Subcutaneous abdominal adipose tissue (tissue), 5 donors: Measurements from ENCODE around the gene TUBG2.

ENCODE experiments used
- H3K27ac ChIP-seq: one replicate; pipeline ENCODE4 v1.7.0; 2013; ENCODE audit warnings: low read depth, mild to moderate bottlenecking, inconsistent platforms, low read length, moderate library complexity
- H3K27me3 ChIP-seq, 5 donors: one replicate each; pipeline ENCODE4 v1.7.0; 2013; ENCODE audit warnings: low read length in 5 of 5, inconsistent platforms in 1 of 5; ENCODE audit not compliant: control insufficient read depth in 5 of 5, insufficient read depth in 4 of 5
- H3K36me3 ChIP-seq, 5 donors: one replicate each; pipeline ENCODE4 v1.7.0; 2013; ENCODE audit warnings: low read length in 5 of 5; ENCODE audit not compliant: control insufficient read depth in 5 of 5, insufficient read depth in 5 of 5
- H3K4me1 ChIP-seq, 5 donors: one replicate each; pipeline ENCODE4 v1.7.0; 2013; ENCODE audit warnings: low read length in 5 of 5, mild to moderate bottlenecking in 3 of 5, moderate library complexity in 1 of 5; ENCODE audit not compliant: control insufficient read depth in 5 of 5, insufficient read depth in 5 of 5
- H3K4me3 ChIP-seq, 5 donors: one replicate each; pipeline ENCODE4 v1.7.0; 2013; ENCODE audit warnings: low read length in 5 of 5, low read depth in 1 of 5
- H3K9ac ChIP-seq, 5 donors: one replicate each; pipeline ENCODE4 v1.7.0; 2013; ENCODE audit warnings: low read length in 5 of 5, mild to moderate bottlenecking in 4 of 5, moderate library complexity in 3 of 5
- H3K9me3 ChIP-seq, 5 donors: one replicate each; pipeline ENCODE4 v1.7.0; 2013; ENCODE audit warnings: low read length in 5 of 5; ENCODE audit not compliant: control insufficient read depth in 5 of 5
- donor health status: healthy.
- donor health status: healthy.
- donor health status: healthy.
- donor health status: healthy.
- donor health status: healthy.

The TUBG2 gene

DNA sequence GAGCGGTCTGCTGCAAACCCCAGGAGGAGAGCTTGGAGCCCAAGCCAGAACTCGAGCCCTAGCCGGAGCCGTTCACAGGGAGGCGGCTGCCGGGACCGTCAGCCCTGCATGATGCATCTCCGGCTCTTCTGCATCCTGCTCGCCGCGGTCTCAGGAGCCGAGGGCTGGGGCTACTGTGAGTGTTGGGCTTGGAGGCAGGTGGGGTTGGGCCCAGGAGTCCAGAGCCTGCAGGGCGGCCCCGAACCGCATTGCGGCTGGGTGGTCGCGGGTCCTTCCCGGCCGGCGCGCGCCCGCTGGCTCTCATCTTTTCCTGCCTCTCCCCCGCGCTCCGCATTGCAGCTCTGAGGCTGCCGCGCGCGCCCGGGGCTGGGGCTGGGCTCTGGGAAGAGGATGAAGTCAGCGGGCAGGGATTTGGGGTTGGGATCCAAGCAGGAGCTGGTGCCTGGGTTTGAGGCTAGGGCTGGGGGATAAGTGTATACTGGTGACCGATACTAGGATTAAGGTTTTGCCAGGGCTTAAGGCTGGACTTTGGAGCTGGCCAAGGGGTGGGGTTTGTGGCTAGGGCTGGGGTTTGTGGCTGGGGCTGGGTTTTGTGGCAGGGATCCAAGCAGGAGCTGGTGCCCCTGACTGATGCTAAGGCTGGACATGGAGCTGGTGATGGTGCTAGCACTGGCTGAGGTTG lies 23.8 kb downstream of the TUBG2 start:
- Histone ChIP-seq H3K9ac (peak overlapping the region in 4 of 5 donors; percentile 41 to 46 (median 46)), H3K27ac (no peak overlapping the region), H3K4me3 (peak overlapping the region in 4 of 5 donors; percentile 47 to 61 (median 55)), H3K4me1 (peaks cover 2 to 55% (median 52%) of the 10 kb centered on the region in 5 donors), H3K27me3 (peaks cover 0 to 21% (median 12%) of the 10 kb centered on the region in 5 donors), H3K9me3 (no peaks in the 10 kb centered on the region), H3K36me3 (peaks cover 0 to 20% (median 4%) of the 10 kb centered on the region in 5 donors)

- H3K9ac ChIP-seq = peak overlapping the region in 1 of 5 donors; percentile 41
- peaks cover 2 to 52% (median 48%) of the 10 kb centered on the region in 5 donors for H3K4me1 ChIP-seq
- peaks cover 0 to 21% (median 8%) of the 10 kb centered on the region in 5 donors for H3K36me3 ChIP-seq
- H3K4me3 ChIP-seq = peak overlapping the region in 4 of 5 donors; percentile 29 to 61 (median 55)
- no peak overlapping the region for H3K27ac ChIP-seq
- no peaks in the 10 kb centered on the region for H3K9me3 ChIP-seq
- peaks cover 0 to 21% (median 12%) of the 10 kb centered on the region in 5 donors for H3K27me3 ChIP-seq
Measured at GRCh38 chr17:42683407-42684034, 24.4 kb downstream of the TUBG2 start.

GRCh38 chr17:42684929-42685556 lies 26.0 kb downstream of the TUBG2 start:
- Histone ChIP-seq H3K27me3 (peaks cover 0 to 21% (median 12%) of the 10 kb centered on the region in 5 donors), H3K4me3 (no peak overlapping the region), H3K9me3 (no peaks in the 10 kb centered on the region), H3K9ac (no peak overlapping the region), H3K4me1 (peaks cover 0 to 38% (median 35%) of the 10 kb centered on the region in 5 donors), H3K27ac (no peak overlapping the region), H3K36me3 (peaks cover 0 to 25% (median 8%) of the 10 kb centered on the region in 5 donors)

DNA sequence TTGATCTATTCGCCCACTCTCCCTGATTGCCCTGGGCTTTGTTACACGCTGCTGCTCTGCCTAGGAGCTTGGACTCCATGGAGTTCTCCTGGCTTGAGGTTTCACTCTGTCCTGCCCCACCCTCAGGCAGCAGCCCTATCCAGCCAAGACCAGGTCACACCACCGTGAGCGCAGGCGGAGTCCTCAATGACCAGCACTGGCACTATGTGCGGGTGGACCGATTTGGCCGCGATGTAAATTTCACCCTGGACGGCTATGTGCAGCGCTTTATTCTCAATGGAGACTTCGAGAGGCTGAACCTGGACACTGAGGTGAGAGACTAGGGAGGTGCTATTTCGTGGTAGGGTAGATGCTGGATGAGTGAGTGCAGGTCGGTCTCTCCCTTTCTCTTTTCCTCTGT lies 26.7 kb downstream of the TUBG2 start:
- no peak overlapping the region for H3K4me3 ChIP-seq
- no peak overlapping the region for H3K27ac ChIP-seq
- peaks cover 0 to 32% (median 30%) of the 10 kb centered on the region in 5 donors for H3K4me1 ChIP-seq
- peaks cover 0 to 33% (median 8%) of the 10 kb centered on the region in 5 donors for H3K36me3 ChIP-seq
- H3K9me3 ChIP-seq = no peaks in the 10 kb centered on the region
- H3K27me3 ChIP-seq = peaks cover 0 to 21% (median 12%) of the 10 kb centered on the region in 5 donors
- no peak overlapping the region for H3K9ac ChIP-seq

GRCh38 chr17:42686520-42687128 lies 27.5 kb downstream of the TUBG2 start:
- Histone ChIP-seq H3K27ac (no peak overlapping the region), H3K36me3 (peaks cover 0 to 40% (median 11%) of the 10 kb centered on the region in 5 donors), H3K9ac (no peak overlapping the region), H3K9me3 (no peaks in the 10 kb centered on the region), H3K27me3 (peaks cover 0 to 21% (median 10%) of the 10 kb centered on the region in 5 donors), H3K4me3 (no peak overlapping the region), H3K4me1 (peaks cover 0 to 32% (median 25%) of the 10 kb centered on the region in 5 donors)

GRCh38 chr17:42687707-42688320 lies 28.7 kb downstream of the TUBG2 start:
- no peak overlapping the region for H3K4me3 ChIP-seq
- no peak overlapping the region for H3K27ac ChIP-seq
- peaks cover 0 to 14% (median 6%) of the 10 kb centered on the region in 5 donors for H3K27me3 ChIP-seq
- peaks cover 0 to 51% (median 16%) of the 10 kb centered on the region in 5 donors for H3K36me3 ChIP-seq
- H3K9ac ChIP-seq = no peak overlapping the region
- peaks cover 0 to 27% (median 14%) of the 10 kb centered on the region in 5 donors for H3K4me1 ChIP-seq
- no peaks in the 10 kb centered on the region for H3K9me3 ChIP-seq

- Histone ChIP-seq H3K27ac (no peak overlapping the region), H3K4me1 (peaks cover 0 to 12% (median 0%) of the 10 kb centered on the region in 5 donors), H3K4me3 (no peak overlapping the region), H3K36me3 (peaks cover 0 to 62% (median 25%) of the 10 kb centered on the region in 5 donors), H3K9ac (no peak overlapping the region), H3K27me3 (no peaks in the 10 kb centered on the region), H3K9me3 (no peaks in the 10 kb centered on the region)
Measured at GRCh38 chr17:42690596-42690995, 31.5 kb downstream of the TUBG2 start.

- Histone ChIP-seq H3K9ac (no peak overlapping the region), H3K27me3 (no peaks in the 10 kb centered on the region), H3K27ac (no peak overlapping the region), H3K36me3 (peaks cover 0 to 63% (median 30%) of the 10 kb centered on the region in 5 donors), H3K9me3 (no peaks in the 10 kb centered on the region), H3K4me1 (peaks cover 0 to 12% (median 0%) of the 10 kb centered on the region in 5 donors), H3K4me3 (no peak overlapping the region)
Measured at GRCh38 chr17:42691021-42691545, 32.0 kb downstream of the TUBG2 start.

GRCh38 chr17:42692489-42692888 lies 33.4 kb downstream of the TUBG2 start:
- Histone ChIP-seq H3K27me3 (no peaks in the 10 kb centered on the region), H3K4me1 (peaks cover 0 to 12% (median 0%) of the 10 kb centered on the region in 5 donors), H3K9me3 (no peaks in the 10 kb centered on the region), H3K9ac (no peak overlapping the region), H3K36me3 (peaks cover 0 to 67% (median 33%) of the 10 kb centered on the region in 5 donors), H3K27ac (no peak overlapping the region), H3K4me3 (no peak overlapping the region)
